HepG2 (cell line): Measurements from ENCODE around the gene CHKA. TPM values are rescaled to one million over a fixed set of nuclear protein-coding genes. Genes with fewer than 3 reads are reported as not detected.

ENCODE experiments used
- DPF2 ChIP-seq: sonication (generic); formaldehyde crosslinking; IDR thresholded peaks from 2 replicates; pipeline ENCODE4 v1.4.0; 2020; ENCODE audit warnings: mild to moderate bottlenecking, low read depth, missing genetic modification reagents, borderline replicate concordance
- ELF1 ChIP-seq: sonication (generic); formaldehyde crosslinking; IDR thresholded peaks from 2 replicates; pipeline ENCODE4 v1.4.0; 2020; ENCODE audit warnings: missing genetic modification reagents
- FOXA1 ChIP-seq, 2 experiments: fragments of 450-650 bp in 1 of 2; sonication (generic) in 1 of 2; formaldehyde crosslinking in 1 of 2; IDR thresholded peaks; 2 replicates each; pipeline versions ENCODE4 v1.4.0 to v1.6.1; 2016 to 2020; ENCODE audit warnings: missing genetic modification reagents in 1 of 2
- KDM2A ChIP-seq: sonication (generic); formaldehyde crosslinking; IDR thresholded peaks from 2 replicates; pipeline ENCODE4 v1.4.0; 2020; ENCODE audit warnings: low read depth, missing genetic modification reagents, borderline replicate concordance
- MBNL3 ChIP-seq: fragments of 250-450 bp; sonication (Bioruptor Pico); conservative IDR thresholded peaks from 2 replicates; pipeline ENCODE4 v1.8.0; 2022; ENCODE audit warnings: mild to moderate bottlenecking, inconsistent platforms
- MTF2 ChIP-seq: sonication (generic); formaldehyde crosslinking; IDR thresholded peaks from 2 replicates; pipeline ENCODE4 v1.5.0; 2020; ENCODE audit warnings: missing genetic modification reagents, borderline replicate concordance
- NBN ChIP-seq: fragments of 450-650 bp; conservative IDR thresholded peaks from 2 replicates; pipeline ENCODE4 v1.6.1; 2017
- NCOA1 ChIP-seq: sonication (generic); formaldehyde crosslinking; IDR thresholded peaks from 2 replicates; pipeline ENCODE4 v1.9.0; 2021; ENCODE audit warnings: missing genetic modification reagents
- NR2F6 ChIP-seq, 2 experiments: IDR thresholded peaks; 2 replicates each; pipeline ENCODE4 v1.6.1; 2016; ENCODE audit warnings: antibody characterized with exemption in 1 of 2, mild to moderate bottlenecking in 1 of 2
- ZNF605 ChIP-seq: sonication (generic); formaldehyde crosslinking; IDR thresholded peaks from 2 replicates; pipeline ENCODE4 v1.8.0; 2022; ENCODE audit warnings: mild to moderate bottlenecking, missing genetic modification reagents
- ZNF746 ChIP-seq: sonication (generic); formaldehyde crosslinking; IDR thresholded peaks from 2 replicates; pipeline ENCODE4 v1.8.0; 2022; ENCODE audit warnings: mild to moderate bottlenecking, missing genetic modification reagents
- ZNF879 ChIP-seq: sonication (generic); formaldehyde crosslinking; IDR thresholded peaks from 2 replicates; pipeline ENCODE4 v1.8.1; 2023; ENCODE audit warnings: missing genetic modification reagents
- polyA plus RNA-seq, 8 experiments: library from polyadenylated mRNA; depleted of rRNA in 3 of 8; stranded (reverse) in 7 of 8; unstranded in 1 of 8; fragments of >200 nt; fragmentation: Illumina TruSeq in 4 of 8; extraction: Trizol in 4 of 8; gene quantifications; 2 replicates each; pipeline versions ENCODE4 v1.2.1 to v1.2.3, GENCODE V29; 2011 to 2016; ENCODE audit warnings: low read depth in 4 of 8, missing spikeins in 1 of 8, mixed read lengths in 1 of 8; ENCODE audit not compliant: insufficient read depth in 1 of 8
- total RNA-seq, 5 experiments: library from RNA; depleted of rRNA; stranded (reverse); fragments of >200 nt; fragmentation: Illumina TruSeq; extraction: Trizol; gene quantifications; 2 replicates each; pipeline ENCODE4 v1.2.3, GENCODE V29; 2016; ENCODE audit warnings: low read depth in 1 of 5
- TF ChIP-seq, protein P1 (sequence below): sonication (generic); formaldehyde crosslinking; IDR thresholded peaks from 2 replicates; pipeline ENCODE4 v1.4.0; 2020; ENCODE audit warnings: mild to moderate bottlenecking, missing genetic modification reagents, borderline replicate concordance
- TF ChIP-seq, protein P2 (sequence below): sonication (generic); formaldehyde crosslinking; IDR thresholded peaks from 2 replicates; pipeline ENCODE4 v1.9.0; 2022; ENCODE audit warnings: missing genetic modification reagents, mild to moderate bottlenecking, borderline replicate concordance
- TF ChIP-seq, protein P3 (sequence below): sonication (generic); formaldehyde crosslinking; IDR thresholded peaks from 2 replicates; pipeline ENCODE4 v1.4.0; 2020; ENCODE audit warnings: missing genetic modification reagents, borderline replicate concordance
- TF ChIP-seq, protein P4 (sequence below): sonication (generic); formaldehyde crosslinking; IDR thresholded peaks from 2 replicates; pipeline ENCODE4 v1.5.0; 2020; ENCODE audit warnings: mild to moderate bottlenecking, missing genetic modification reagents
- TF ChIP-seq, protein P5 (sequence below): IDR thresholded peaks from 2 replicates; pipeline ENCODE4 v1.6.1; 2016; ENCODE audit warnings: mild to moderate bottlenecking

The CHKA gene
- total and polyA plus RNA-seq, 2 of the 13 experiments (the other 11 are each of a cell fraction or from before 2014, with no cell fraction given), result 71.6 to 92.7 TPM

DNA sequence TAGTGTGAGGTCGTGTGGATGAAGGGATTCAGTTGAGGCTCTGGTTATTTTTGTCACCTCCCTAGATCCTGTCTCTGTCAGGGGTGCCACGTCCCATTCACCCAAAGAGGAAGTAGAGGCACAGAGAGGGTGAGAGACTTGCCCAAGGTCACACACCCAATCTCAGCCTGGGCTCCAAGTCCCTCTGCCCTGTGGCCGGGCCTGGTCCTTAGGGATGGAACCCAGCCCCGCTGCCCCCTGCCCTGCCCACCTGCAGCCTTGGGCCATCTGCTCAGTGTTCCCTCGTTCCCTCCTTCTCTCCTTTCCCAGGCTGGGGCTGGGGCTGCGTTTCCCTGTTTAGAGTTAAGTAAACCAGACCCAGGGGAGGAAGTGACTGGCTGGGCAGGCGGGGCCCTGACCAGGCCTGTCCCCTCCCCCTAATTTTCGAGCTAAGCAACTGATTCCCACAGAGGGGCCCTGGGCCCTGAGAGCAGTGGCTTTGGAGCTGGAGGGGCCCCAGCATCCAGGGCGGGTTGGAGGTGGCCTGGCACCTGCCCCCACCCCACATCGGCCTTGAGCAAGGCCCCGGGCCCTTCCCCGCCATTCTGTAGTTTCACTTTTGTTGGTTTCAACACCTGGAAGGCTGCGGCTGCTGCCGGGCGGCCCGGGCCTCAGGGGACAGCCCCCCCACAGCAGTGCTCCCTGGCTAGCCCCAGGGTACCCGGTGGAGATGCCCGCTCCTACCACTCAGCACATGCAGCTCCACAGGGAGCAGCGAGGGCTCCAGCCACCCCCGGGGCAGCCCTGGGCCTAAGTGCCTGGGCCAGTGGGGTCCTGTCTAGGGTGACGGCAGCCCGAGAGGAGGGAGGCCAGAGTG, 80.9 kb downstream of the CHKA start (continued):
- TF ChIP-seq, protein P1, sequence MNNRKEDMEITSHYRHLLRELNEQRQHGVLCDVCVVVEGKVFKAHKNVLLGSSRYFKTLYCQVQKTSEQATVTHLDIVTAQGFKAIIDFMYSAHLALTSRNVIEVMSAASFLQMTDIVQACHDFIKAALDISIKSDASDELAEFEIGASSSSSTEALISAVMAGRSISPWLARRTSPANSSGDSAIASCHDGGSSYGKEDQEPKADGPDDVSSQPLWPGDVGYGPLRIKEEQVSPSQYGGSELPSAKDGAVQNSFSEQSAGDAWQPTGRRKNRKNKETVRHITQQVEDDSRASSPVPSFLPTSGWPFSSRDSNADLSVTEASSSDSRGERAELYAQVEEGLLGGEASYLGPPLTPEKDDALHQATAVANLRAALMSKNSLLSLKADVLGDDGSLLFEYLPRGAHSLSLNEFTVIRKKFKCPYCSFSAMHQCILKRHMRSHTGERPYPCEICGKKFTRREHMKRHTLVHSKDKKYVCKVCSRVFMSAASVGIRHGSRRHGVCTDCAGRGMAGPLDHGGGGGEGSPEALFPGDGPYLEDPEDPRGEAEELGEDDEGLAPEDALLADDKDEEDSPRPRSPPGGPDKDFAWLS (CRISPR knock-in tag), result 0 out of 2 replicates have a peak, but pooled peaks have one; percentile 53
- peak; percentile 47; the same call in 1 of the 2 replicates for TF ChIP-seq ZNF879 (CRISPR knock-in tag)
- TF ChIP-seq, protein P2, sequence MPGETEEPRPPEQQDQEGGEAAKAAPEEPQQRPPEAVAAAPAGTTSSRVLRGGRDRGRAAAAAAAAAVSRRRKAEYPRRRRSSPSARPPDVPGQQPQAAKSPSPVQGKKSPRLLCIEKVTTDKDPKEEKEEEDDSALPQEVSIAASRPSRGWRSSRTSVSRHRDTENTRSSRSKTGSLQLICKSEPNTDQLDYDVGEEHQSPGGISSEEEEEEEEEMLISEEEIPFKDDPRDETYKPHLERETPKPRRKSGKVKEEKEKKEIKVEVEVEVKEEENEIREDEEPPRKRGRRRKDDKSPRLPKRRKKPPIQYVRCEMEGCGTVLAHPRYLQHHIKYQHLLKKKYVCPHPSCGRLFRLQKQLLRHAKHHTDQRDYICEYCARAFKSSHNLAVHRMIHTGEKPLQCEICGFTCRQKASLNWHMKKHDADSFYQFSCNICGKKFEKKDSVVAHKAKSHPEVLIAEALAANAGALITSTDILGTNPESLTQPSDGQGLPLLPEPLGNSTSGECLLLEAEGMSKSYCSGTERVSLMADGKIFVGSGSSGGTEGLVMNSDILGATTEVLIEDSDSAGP (CRISPR knock-in tag), result peak; percentile 33; the same call in 1 of the 2 replicates
- 0 out of 2 replicates have a peak, but pooled peaks have one; percentile 43 for TF ChIP-seq KDM2A (CRISPR knock-in tag)
- TF ChIP-seq NBN, result no peak
- TF ChIP-seq NCOA1 (CRISPR knock-in tag), result peak; percentile 73; the same call in 1 of the 2 replicates
- TF ChIP-seq ZNF746 (CRISPR knock-in tag), result no peak
- peak; percentile 82 for TF ChIP-seq ZNF605
- peak; percentile 30; the same call in 1 of the 2 replicates for TF ChIP-seq ELF1
- TF ChIP-seq, protein P3, sequence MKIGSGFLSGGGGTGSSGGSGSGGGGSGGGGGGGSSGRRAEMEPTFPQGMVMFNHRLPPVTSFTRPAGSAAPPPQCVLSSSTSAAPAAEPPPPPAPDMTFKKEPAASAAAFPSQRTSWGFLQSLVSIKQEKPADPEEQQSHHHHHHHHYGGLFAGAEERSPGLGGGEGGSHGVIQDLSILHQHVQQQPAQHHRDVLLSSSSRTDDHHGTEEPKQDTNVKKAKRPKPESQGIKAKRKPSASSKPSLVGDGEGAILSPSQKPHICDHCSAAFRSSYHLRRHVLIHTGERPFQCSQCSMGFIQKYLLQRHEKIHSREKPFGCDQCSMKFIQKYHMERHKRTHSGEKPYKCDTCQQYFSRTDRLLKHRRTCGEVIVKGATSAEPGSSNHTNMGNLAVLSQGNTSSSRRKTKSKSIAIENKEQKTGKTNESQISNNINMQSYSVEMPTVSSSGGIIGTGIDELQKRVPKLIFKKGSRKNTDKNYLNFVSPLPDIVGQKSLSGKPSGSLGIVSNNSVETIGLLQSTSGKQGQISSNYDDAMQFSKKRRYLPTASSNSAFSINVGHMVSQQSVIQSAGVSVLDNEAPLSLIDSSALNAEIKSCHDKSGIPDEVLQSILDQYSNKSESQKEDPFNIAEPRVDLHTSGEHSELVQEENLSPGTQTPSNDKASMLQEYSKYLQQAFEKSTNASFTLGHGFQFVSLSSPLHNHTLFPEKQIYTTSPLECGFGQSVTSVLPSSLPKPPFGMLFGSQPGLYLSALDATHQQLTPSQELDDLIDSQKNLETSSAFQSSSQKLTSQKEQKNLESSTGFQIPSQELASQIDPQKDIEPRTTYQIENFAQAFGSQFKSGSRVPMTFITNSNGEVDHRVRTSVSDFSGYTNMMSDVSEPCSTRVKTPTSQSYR, result peak; percentile 53; the same call in 1 of the 2 replicates
- TF ChIP-seq, protein P4, sequence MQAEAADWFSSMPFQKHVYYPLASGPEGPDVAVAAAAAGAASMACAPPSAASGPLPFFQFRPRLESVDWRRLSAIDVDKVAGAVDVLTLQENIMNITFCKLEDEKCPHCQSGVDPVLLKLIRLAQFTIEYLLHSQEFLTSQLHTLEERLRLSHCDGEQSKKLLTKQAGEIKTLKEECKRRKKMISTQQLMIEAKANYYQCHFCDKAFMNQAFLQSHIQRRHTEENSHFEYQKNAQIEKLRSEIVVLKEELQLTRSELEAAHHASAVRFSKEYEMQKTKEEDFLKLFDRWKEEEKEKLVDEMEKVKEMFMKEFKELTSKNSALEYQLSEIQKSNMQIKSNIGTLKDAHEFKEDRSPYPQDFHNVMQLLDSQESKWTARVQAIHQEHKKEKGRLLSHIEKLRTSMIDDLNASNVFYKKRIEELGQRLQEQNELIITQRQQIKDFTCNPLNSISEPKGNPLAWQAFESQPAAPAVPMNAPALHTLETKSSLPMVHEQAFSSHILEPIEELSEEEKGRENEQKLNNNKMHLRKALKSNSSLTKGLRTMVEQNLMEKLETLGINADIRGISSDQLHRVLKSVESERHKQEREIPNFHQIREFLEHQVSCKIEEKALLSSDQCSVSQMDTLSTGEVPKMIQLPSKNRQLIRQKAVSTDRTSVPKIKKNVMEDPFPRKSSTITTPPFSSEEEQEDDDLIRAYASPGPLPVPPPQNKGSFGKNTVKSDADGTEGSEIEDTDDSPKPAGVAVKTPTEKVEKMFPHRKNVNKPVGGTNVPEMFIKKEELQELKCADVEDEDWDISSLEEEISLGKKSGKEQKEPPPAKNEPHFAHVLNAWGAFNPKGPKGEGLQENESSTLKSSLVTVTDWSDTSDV (CRISPR knock-in tag), result 0 out of 2 replicates have a peak, but pooled peaks have one; percentile 28
- TF ChIP-seq MBNL3 (CRISPR knock-in tag), result no peak
- no peak for TF ChIP-seq DPF2 (CRISPR knock-in tag)
- TF ChIP-seq FOXA1 (IDR thresholded peaks at IDR 0.05), result no peak
- TF ChIP-seq FOXA1 (CRISPR knock-in tag; IDR thresholded peaks at IDR 0.05), result peak; percentile 58; the same call in 1 of the 2 replicates
- no peak for TF ChIP-seq NR2F6 (IDR thresholded peaks at IDR 0.05)
- TF ChIP-seq NR2F6 (CRISPR knock-in tag; IDR thresholded peaks at IDR 0.05), result peak; percentile 44
- peak; percentile 85 for TF ChIP-seq MTF2 (CRISPR knock-in tag)
- TF ChIP-seq, protein P5, sequence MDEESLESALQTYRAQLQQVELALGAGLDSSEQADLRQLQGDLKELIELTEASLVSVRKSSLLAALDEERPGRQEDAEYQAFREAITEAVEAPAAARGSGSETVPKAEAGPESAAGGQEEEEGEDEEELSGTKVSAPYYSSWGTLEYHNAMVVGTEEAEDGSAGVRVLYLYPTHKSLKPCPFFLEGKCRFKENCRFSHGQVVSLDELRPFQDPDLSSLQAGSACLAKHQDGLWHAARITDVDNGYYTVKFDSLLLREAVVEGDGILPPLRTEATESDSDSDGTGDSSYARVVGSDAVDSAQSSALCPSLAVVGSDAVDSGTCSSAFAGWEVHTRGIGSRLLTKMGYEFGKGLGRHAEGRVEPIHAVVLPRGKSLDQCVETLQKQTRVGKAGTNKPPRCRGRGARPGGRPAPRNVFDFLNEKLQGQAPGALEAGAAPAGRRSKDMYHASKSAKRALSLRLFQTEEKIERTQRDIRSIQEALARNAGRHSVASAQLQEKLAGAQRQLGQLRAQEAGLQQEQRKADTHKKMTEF (CRISPR knock-in tag), result peak; percentile 72
